Activated CD4-positive, alpha-beta T cell treated with anti-CD3 and anti-CD28 coated beads, Interleukin-2, amount 10 ng/mL, durations not matched to agents 7 days and 5 days (primary cell): ENCODE measurements around the gene PLSCR5. TPM values are rescaled to one million over a fixed set of nuclear protein-coding genes. Genes with fewer than 3 reads are reported as not detected.

ENCODE experiments used
- CTCF ChIA-PET: fragments of 350-600 bp; sonication (Branson Sonifier 250); formaldehyde crosslinking; loops from one replicate; lab custom pipeline; 2021; ENCODE audit warnings: antibody characterized with exemption; lab: Charles Lee
- POLR2A ChIA-PET: fragments of 350-600 bp; sonication (Branson Sonifier 250); formaldehyde crosslinking; loops from one replicate; lab custom pipeline; 2021; ENCODE audit warnings: antibody characterized with exemption; lab: Charles Lee
- DNase-seq: peaks from one replicate; pipeline ENCODE4 v3.0.0-alpha.2; 2020
- H3K27ac Mint-ChIP-seq: one replicate; pipeline ENCODE4 v1.8.0; 2021; ENCODE audit warnings: mild to moderate bottlenecking, moderate library complexity, mixed read lengths
- H3K27me3 Mint-ChIP-seq: one replicate; pipeline ENCODE4 v1.8.0; 2021; ENCODE audit warnings: mixed read lengths
- H3K36me3 Mint-ChIP-seq: one replicate; pipeline ENCODE4 v1.8.0; 2021; ENCODE audit warnings: low read depth, mixed read lengths
- H3K4me1 Mint-ChIP-seq: one replicate; pipeline ENCODE4 v1.8.0; 2021; ENCODE audit warnings: mixed read lengths
- H3K4me3 Mint-ChIP-seq: one replicate; pipeline ENCODE4 v1.8.0; 2021; ENCODE audit warnings: mild to moderate bottlenecking, moderate library complexity, mixed read lengths
- H3K9me3 Mint-ChIP-seq: one replicate; pipeline ENCODE4 v1.8.0; 2021; ENCODE audit warnings: mixed read lengths
- total RNA-seq, 2 experiments: library from RNA; stranded (reverse); gene quantifications; one replicate each; pipeline ENCODE4 v1.2.3, GENCODE V29; 2021

Gene PLSCR5
- total RNA-seq, 2 experiments from 2014 or later = not detected

DNA sequence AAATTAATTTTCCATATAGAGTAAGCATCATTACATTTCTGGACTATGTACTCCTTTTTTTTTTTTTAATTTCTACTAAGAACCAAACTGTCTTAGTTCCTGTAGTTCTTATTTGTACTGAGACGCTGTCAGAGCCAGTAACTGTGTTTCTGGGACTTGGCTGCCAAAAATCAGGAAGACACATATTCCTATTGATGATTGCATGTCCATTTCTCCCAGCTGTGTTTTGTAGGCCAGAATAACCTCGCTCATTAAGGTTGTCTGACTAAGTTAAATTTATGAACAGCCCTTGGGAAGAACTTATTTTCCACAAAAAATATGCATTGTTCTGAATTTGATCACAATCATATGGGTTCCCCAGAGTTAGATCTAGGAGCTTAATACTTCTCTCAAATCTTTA lies 29.5 kb downstream of the PLSCR5 start:
- Mint-ChIP-seq H3K27ac (no peak overlapping the region), H3K9me3 (no peaks in the 10 kb centered on the region), H3K4me3 (no peak overlapping the region), H3K36me3 (no peaks in the 10 kb centered on the region), H3K4me1 (no peaks in the 10 kb centered on the region), H3K27me3 (peaks cover 19% of the 10 kb centered on the region)
- POLR2A ChIA-PET = no interaction called here
- CTCF ChIA-PET = no interaction called here
- DNase-seq = no peak

- CTCF ChIA-PET = no interaction called here
- H3K4me1 Mint-ChIP-seq = no peaks in the 10 kb centered on the region
- no peaks in the 10 kb centered on the region for H3K36me3 Mint-ChIP-seq
- H3K4me3 Mint-ChIP-seq = no peak overlapping the region
- no peak overlapping the region for H3K27ac Mint-ChIP-seq
- POLR2A ChIA-PET = no interaction called here
- no peaks in the 10 kb centered on the region for H3K9me3 Mint-ChIP-seq
- DNase-seq = no peak
- H3K27me3 Mint-ChIP-seq = peaks cover 25% of the 10 kb centered on the region
These were observed 31.0 kb downstream of the PLSCR5 start for GRCh38 chr3:146574173-146574572.

- Mint-ChIP-seq H3K9me3 (no peaks in the 10 kb centered on the region), H3K36me3 (no peaks in the 10 kb centered on the region), H3K27me3 (peaks cover 30% of the 10 kb centered on the region), H3K4me3 (no peak overlapping the region), H3K4me1 (no peaks in the 10 kb centered on the region), H3K27ac (no peak overlapping the region)
- DNase-seq = no peak
- ChIA-PET POLR2A (no interaction called here), CTCF (interaction anchor here (1.4 to 1.8 kb wide), 3 partner anchors 8 to 12 kb away, joined by 3 to 6 read pairs (median 4); no protein-coding TSS in a partner anchor)
These were observed 35.8 kb downstream of the PLSCR5 start for GRCh38 chr3:146569314-146569713.

DNA sequence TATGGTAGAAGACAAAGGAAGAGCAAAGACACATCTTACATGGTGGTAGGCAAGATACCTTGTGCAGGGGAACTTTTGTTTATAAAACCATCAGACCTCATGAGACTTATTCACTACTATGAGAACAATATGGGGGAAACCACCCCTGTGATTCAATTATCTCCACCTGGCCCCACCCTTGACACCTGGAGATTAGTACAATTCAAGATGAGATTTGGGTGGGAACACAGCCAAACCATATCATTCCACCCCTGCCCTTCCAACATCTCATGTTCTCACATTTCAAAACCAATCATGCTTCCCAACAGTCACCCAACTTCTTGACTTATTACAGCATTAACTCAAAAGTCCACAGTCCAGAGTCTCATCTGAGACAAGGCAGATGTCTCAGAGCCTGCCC lies 39.0 kb downstream of the PLSCR5 start:
- CTCF ChIA-PET = interaction anchor here (1.3 kb wide), 1 partner anchor 11 kb away, joined by 4 read pairs; no protein-coding TSS in a partner anchor
- no peaks in the 10 kb centered on the region for H3K9me3 Mint-ChIP-seq
- H3K36me3 Mint-ChIP-seq = no peaks in the 10 kb centered on the region
- no peaks in the 10 kb centered on the region for H3K4me1 Mint-ChIP-seq
- H3K27me3 Mint-ChIP-seq = peaks cover 23% of the 10 kb centered on the region
- DNase-seq = no peak
- no peak overlapping the region for H3K27ac Mint-ChIP-seq
- no peak overlapping the region for H3K4me3 Mint-ChIP-seq
- POLR2A ChIA-PET = no interaction called here

- DNase-seq = no peak
- H3K9me3 Mint-ChIP-seq = peaks cover 3% of the 10 kb centered on the region
- POLR2A ChIA-PET = no interaction called here
- H3K27me3 Mint-ChIP-seq = peaks cover 13% of the 10 kb centered on the region
- no peak overlapping the region for H3K4me3 Mint-ChIP-seq
- H3K27ac Mint-ChIP-seq = no peak overlapping the region
- H3K4me1 Mint-ChIP-seq = peaks cover 1% of the 10 kb centered on the region
- CTCF ChIA-PET = no interaction called here
- H3K36me3 Mint-ChIP-seq = no peaks in the 10 kb centered on the region
These were observed 43.3 kb downstream of the PLSCR5 start for GRCh38 chr3:146561879-146562278.

GRCh38 chr3:146561463-146561862 lies 43.7 kb downstream of the PLSCR5 start:
- Mint-ChIP-seq H3K27ac (no peak overlapping the region), H3K27me3 (peaks cover 14% of the 10 kb centered on the region), H3K4me3 (no peak overlapping the region), H3K9me3 (peaks cover 3% of the 10 kb centered on the region), H3K4me1 (peaks cover 1% of the 10 kb centered on the region), H3K36me3 (no peaks in the 10 kb centered on the region)
- CTCF ChIA-PET = no interaction called here
- DNase-seq = no peak
- POLR2A ChIA-PET = no interaction called here

DNA sequence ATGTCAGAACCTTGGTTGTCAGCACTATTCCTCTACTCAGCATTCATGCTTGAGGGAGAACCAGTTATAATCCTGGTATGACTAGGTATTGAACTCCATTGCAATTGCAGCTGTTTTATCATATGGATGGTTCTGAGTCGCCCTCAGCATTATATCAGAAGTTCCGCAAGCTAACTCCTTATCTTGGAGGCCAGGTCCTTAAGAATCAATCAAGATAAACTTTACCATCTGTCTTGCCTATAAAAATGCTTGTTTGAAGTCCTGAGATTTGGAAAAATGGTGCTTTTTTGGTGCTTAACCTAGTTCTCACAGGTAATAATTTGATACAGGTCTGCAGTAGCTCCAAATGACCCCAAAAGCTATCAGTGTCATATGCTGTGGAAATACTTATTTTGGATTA lies 44.5 kb downstream of the PLSCR5 start:
- peaks cover 3% of the 10 kb centered on the region for H3K9me3 Mint-ChIP-seq
- no peaks in the 10 kb centered on the region for H3K36me3 Mint-ChIP-seq
- H3K27ac Mint-ChIP-seq = no peak overlapping the region
- ChIA-PET CTCF (interaction anchor here (1.5 kb wide), 1 partner anchor 8 kb away, joined by 6 read pairs; no protein-coding TSS in a partner anchor), POLR2A (no interaction called here)
- H3K4me1 Mint-ChIP-seq = peaks cover 1% of the 10 kb centered on the region
- DNase-seq = no peak
- H3K4me3 Mint-ChIP-seq = no peak overlapping the region
- peaks cover 16% of the 10 kb centered on the region for H3K27me3 Mint-ChIP-seq

GRCh38 chr3:146559388-146559787 lies 45.8 kb downstream of the PLSCR5 start:
- Mint-ChIP-seq H3K36me3 (no peaks in the 10 kb centered on the region), H3K4me3 (no peak overlapping the region), H3K27ac (no peak overlapping the region), H3K27me3 (peaks cover 16% of the 10 kb centered on the region), H3K9me3 (peaks cover 3% of the 10 kb centered on the region), H3K4me1 (peaks cover 4% of the 10 kb centered on the region)
- DNase-seq = no peak
- ChIA-PET CTCF (interaction anchor here (1.5 kb wide), 1 partner anchor 9 kb away, joined by 6 read pairs; no protein-coding TSS in a partner anchor), POLR2A (no interaction called here)

DNA sequence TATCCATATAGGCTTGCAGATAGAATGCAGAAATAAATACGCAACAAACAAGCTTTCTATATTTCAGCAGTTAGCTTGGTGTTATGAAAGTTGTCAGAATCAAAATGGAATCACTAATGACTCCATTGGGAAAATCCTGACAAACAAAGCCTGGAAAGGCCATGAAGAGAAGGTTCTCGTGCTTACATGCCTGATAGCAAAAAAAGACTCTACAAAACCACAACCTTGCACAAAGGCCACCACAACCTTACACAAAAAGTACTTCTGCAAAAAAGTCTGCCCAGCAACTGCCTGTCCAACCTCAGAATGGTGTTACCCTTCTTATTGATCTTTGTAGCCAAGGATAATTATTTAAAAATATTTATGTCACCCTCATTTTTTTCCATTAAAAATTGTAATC lies 46.4 kb downstream of the PLSCR5 start:
- H3K9me3 Mint-ChIP-seq = peaks cover 3% of the 10 kb centered on the region
- H3K27ac Mint-ChIP-seq = no peak overlapping the region
- H3K4me3 Mint-ChIP-seq = no peak overlapping the region
- ChIA-PET CTCF (no interaction called here), POLR2A (no interaction called here)
- no peaks in the 10 kb centered on the region for H3K36me3 Mint-ChIP-seq
- H3K4me1 Mint-ChIP-seq = peaks cover 10% of the 10 kb centered on the region
- DNase-seq = no peak
- peaks cover 16% of the 10 kb centered on the region for H3K27me3 Mint-ChIP-seq

GRCh38 chr3:146557745-146558144 lies 47.4 kb downstream of the PLSCR5 start:
- Mint-ChIP-seq H3K36me3 (peaks cover under 1% of the 10 kb centered on the region), H3K4me3 (no peak overlapping the region), H3K27me3 (peaks cover 13% of the 10 kb centered on the region), H3K4me1 (peaks cover 18% of the 10 kb centered on the region), H3K9me3 (peaks cover 7% of the 10 kb centered on the region), H3K27ac (no peak overlapping the region)
- no peak for DNase-seq
- ChIA-PET POLR2A (no interaction called here), CTCF (interaction anchor here (1.3 kb wide), 1 partner anchor 11 kb away, joined by 4 read pairs; no protein-coding TSS in a partner anchor)

DNA sequence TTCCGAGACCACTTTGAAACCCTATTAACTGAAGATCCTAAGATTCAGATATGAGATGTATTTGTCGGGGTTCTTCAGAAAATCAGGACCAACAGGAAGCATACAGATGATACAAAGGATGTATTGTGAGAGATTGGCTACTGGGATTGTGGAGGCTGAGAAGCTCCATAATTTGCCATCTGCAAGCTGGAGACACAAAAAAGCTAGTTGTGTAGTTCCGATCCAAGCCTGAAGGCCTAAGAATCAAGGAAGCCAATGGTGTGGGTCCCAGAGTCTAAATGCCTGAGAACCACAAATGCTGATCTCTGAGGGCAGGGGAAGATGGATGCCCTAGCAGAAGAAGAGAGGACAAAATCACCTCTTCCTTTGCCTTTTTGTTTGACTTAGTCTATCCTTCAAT lies 49.8 kb downstream of the PLSCR5 start:
- ChIA-PET POLR2A (no interaction called here), CTCF (interaction anchor here (1.0 kb wide), 1 partner anchor 10 kb away, joined by 5 read pairs; no protein-coding TSS in a partner anchor)
- Mint-ChIP-seq H3K4me3 (no peak overlapping the region), H3K27me3 (peaks cover 6% of the 10 kb centered on the region), H3K9me3 (peaks cover 4% of the 10 kb centered on the region), H3K27ac (no peak overlapping the region), H3K4me1 (peaks cover 38% of the 10 kb centered on the region), H3K36me3 (peaks cover 3% of the 10 kb centered on the region)
- DNase-seq = no peak

DNA sequence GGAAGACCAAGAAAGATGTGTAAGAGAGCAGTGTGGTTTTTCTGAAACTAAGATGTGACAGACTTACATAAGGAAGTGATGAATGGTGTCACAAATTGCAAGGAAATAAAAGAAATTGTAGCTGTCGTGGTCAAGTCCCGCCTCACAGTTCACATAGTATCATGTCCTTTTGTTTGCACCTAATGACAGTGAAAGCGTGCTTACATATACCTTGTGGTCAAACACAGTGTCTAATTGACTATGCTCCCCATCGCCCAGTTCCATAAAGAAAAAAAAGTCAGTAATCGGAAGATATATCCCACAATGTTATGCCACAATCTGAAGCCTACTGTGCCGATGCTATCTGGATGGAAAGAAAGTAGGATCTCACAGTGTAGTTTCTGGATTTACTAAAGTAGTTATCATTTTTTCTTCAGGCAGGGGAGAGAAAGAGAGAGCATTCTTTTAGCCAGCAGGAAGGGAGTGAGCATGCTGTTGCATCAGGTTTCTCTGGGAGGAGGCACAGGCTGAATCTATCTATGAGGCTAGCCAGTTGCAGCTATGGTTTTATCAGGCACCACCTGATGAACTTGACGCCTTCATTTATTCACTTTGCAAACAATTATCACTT lies 50.9 kb downstream of the PLSCR5 start:
- Mint-ChIP-seq H3K27ac (no peak overlapping the region), H3K4me3 (no peak overlapping the region), H3K4me1 (peaks cover 47% of the 10 kb centered on the region), H3K9me3 (peaks cover 4% of the 10 kb centered on the region), H3K27me3 (peaks cover 5% of the 10 kb centered on the region), H3K36me3 (peaks cover 7% of the 10 kb centered on the region)
- DNase-seq = no peak
- POLR2A ChIA-PET = no interaction called here
- CTCF ChIA-PET = interaction anchor here (1.0 kb wide), 1 partner anchor 8 kb away, joined by 5 read pairs; no protein-coding TSS in a partner anchor

DNA sequence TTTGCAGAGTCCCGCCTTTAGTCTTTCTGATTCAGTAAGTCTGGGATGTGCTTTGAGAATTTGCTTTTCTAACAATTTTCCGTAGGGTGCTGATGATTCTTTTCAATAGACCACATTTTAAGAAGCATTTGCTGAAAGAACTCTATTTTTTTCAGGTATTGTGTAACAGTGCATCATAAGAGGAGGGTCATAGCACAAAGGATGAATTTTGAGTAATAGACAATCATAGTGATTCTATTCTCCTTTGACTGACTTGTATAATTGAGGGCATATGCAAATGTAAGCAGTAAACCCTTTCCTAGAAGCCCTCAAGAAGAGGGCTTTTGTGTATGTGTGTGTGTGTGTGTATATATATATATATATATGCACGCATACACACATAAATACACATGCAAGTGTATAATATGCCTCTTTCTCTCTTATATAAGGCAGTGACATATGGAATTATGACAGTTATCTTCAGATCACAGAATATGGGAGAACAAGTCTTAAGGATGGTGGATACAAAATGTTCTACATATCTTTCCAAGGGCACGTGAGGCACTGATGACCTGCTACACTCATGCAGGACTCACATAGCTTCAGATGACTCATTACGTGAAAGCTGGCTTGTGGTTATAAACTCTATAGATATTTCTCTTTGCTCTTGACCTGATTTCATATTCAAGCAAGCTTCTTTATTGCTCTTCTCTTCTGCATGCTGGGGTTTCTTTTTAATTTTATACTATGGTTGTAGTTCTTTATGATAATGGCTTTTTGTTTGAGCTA lies 54.2 kb downstream of the PLSCR5 start:
- H3K9me3 Mint-ChIP-seq = peaks cover 7% of the 10 kb centered on the region
- H3K27me3 Mint-ChIP-seq = peaks cover 3% of the 10 kb centered on the region
- peak overlapping the region; percentile 63 for H3K4me3 Mint-ChIP-seq
- peak; percentile 25 for DNase-seq
- peaks cover 10% of the 10 kb centered on the region for H3K36me3 Mint-ChIP-seq
- peaks cover 78% of the 10 kb centered on the region for H3K4me1 Mint-ChIP-seq
- peak overlapping the region; percentile 94 for H3K27ac Mint-ChIP-seq
- CTCF ChIA-PET = interaction anchor here (1.1 kb wide), 1 partner anchor 17 kb away, joined by 4 read pairs; no protein-coding TSS in a partner anchor
- POLR2A ChIA-PET = interaction anchor here (0.6 kb wide), 1 partner anchor 139 kb away, joined by 4 read pairs; no protein-coding TSS in a partner anchor
